Adrenal gland (tissue), 12 donors: ENCODE results near the gene TBC1D10A. TPM values are rescaled to one million over a fixed set of nuclear protein-coding genes. Genes with fewer than 3 reads are reported as not detected.

Source experiments
- DNase-seq, 7 donors: peaks; one replicate each; pipeline ENCODE4 v3.0.0-alpha.2; 2019 to 2020
- H3K27ac ChIP-seq, 5 donors: fragments of 200-600 bp; sonication (generic) in 4 of 5; 1 replicate in 3 of 5; 2 replicates in 2 of 5; pipeline versions ENCODE4 v1.5.1 to v1.8.0; 2016 to 2020; ENCODE audit warnings: mild to moderate bottlenecking in 1 of 5
- H3K27me3 ChIP-seq: fragments of 200-600 bp; 2 replicates; pipeline ENCODE4 v1.8.0; 2021
- H3K36me3 ChIP-seq, 2 donors: fragments of 200-600 bp; replicated peaks in 1 of 2; 1 replicate in 1 of 2; 2 replicates in 1 of 2; pipeline versions ENCODE4 v1.5.1 to v1.8.0; 2018 to 2022
- H3K4me1 ChIP-seq, 2 donors: fragments of 200-600 bp; replicated peaks in 1 of 2; 1 replicate in 1 of 2; 2 replicates in 1 of 2; pipeline versions ENCODE4 v1.5.1 to v1.8.0; 2018 to 2021
- H3K4me3 ChIP-seq, 4 donors: fragments of 200-600 bp; sonication (generic) in 3 of 4; one replicate each; pipeline ENCODE4 v1.5.1; 2016 to 2018
- H3K9me3 ChIP-seq, 3 donors: fragments of 200-600 bp; sonication (generic) in 1 of 3; replicated peaks in 1 of 3; 1 replicate in 2 of 3; 2 replicates in 1 of 3; pipeline versions ENCODE4 v1.5.1 to v1.8.0; 2016 to 2021
- CTCF ChIP-seq, 6 experiments: fragments of 450-650 bp in 4 of 6; fragments of 200-600 bp in 2 of 6; sonication (generic) in 1 of 6; IDR thresholded peaks; 1 replicate in 5 of 6; 2 replicates in 1 of 6; pipeline versions ENCODE4 v1.5.1 to v1.8.0; 2016 to 2021; ENCODE audit warnings: antibody characterized with exemption in 6 of 6, mild to moderate bottlenecking in 2 of 6, moderate library complexity in 1 of 6
- POLR2A ChIP-seq, 2 donors: fragments of 450-650 bp; IDR thresholded peaks; one replicate each; pipeline ENCODE4 v1.6.1; 2017; ENCODE audit warnings: antibody characterized with exemption in 2 of 2, mild to moderate bottlenecking in 2 of 2, moderate library complexity in 1 of 2
- WGBS, 4 donors: extraction: QIAGEN DNeasy Blood & Tissue Kit in 2 of 4; methylation state at CpG; one replicate each; pipeline versions ENCODE4 v1.1.5 to v1.1.7; 2013 to 2017; 5-methylcytosine and 5-hydroxymethylcytosine counted together
- intact Hi-C, 2 donors: fragments of 100-400 bp; cut with DNase I; formaldehyde crosslinking; loops; one replicate each; pipeline versions ENCODE4 v1.14.1 to v1.15.0; 2022 to 2023
- polyA plus RNA-seq, 3 donors: library from polyadenylated mRNA; stranded (reverse); fragments of 200-250 nt in 2 of 3; fragments of 350-450 nt in 1 of 3; fragmentation: Illumina TruSeq in 1 of 3; extraction: RNeasy Lipid Tissue Mini Kit (QIAGEN cat#74804) in 1 of 3; gene quantifications; one replicate each; pipeline ENCODE4 v1.2.3, GENCODE V29; 2013 to 2014
- total RNA-seq, 9 donors: library from RNA; depleted of rRNA in 4 of 9; stranded (reverse); fragments of >200 nt in 4 of 9; fragments of 120-200 nt in 1 of 9; fragmentation: NEBNext Ultra II Directional in 1 of 9; extraction: Animal tissue kit (Norgen Biotek cat#: 25700) in 1 of 9; gene quantifications; one replicate each; pipeline versions ENCODE4 v1.1.0 to v1.2.4, GENCODE V29; 2013 to 2023
- donor health status: healthy with polysubstance abuse.
- donor health status: Bipolar disorder and iron deficiency.
- donor health status: DM: yes; HTN: yes; CAD: no.
- donor health status: DM: no; HTN: no; CAD: no.
- donor health status: DM: no; HTN: no; CAD: no.
- donor health status: DM: yes; HTN: yes; CAD: no.

The TBC1D10A gene
- total and polyA plus RNA-seq, 12 donors, result 11.7 to 55.0 (median 29.6) TPM

- DNase-seq, result no peak
- WGBS, 4 donors, result 63 to 76% (median 73%) methylated on average over 6 to 8 of the region's 8 CpGs
- intact Hi-C loops, result no loop called here
- Histone ChIP-seq H3K4me3 (no peak overlapping the region), H3K27me3 (no peaks in the 10 kb centered on the region), H3K36me3 (no peaks in the 10 kb centered on the region), H3K4me1 (peaks cover 76 to 95% of the 10 kb centered on the region in 2 donors), H3K27ac (peak overlapping the region in 2 of 5 donors; percentile 2 to 78), H3K9me3 (no peaks in the 10 kb centered on the region)
- TF ChIP-seq POLR2A (IDR thresholded peaks at IDR 0.05) (no peak), CTCF (IDR thresholded peaks at IDR 0.05) (no peak)
These were observed 13.0 kb downstream of the TBC1D10A start for GRCh38 chr22:30313527-30314363.

GRCh38 chr22:30312053-30312452 is 14.7 kb downstream of the TBC1D10A start:
- Histone ChIP-seq H3K4me1 (peaks cover 67 to 93% of the 10 kb centered on the region in 2 donors), H3K4me3 (no peak overlapping the region), H3K9me3 (no peaks in the 10 kb centered on the region), H3K36me3 (no peaks in the 10 kb centered on the region), H3K27ac (peak overlapping the region; percentile 49 to 87 (median 74)), H3K27me3 (no peaks in the 10 kb centered on the region)
- no peak for TF ChIP-seq CTCF (IDR thresholded peaks at IDR 0.05)
- peak in 1 of 2 donors; percentile 43 for TF ChIP-seq POLR2A (IDR thresholded peaks at IDR 0.05)
- intact Hi-C loops, result no loop called here
- 68 to 86% (median 76%) methylated on average over 4 to 6 of the region's 6 CpGs for WGBS, 4 donors
- DNase-seq, result peak in 6 of 7 donors; percentile 66 to 76 (median 72)

GRCh38 chr22:30310881-30311771 is 15.6 kb downstream of the TBC1D10A start:
- TF ChIP-seq POLR2A (IDR thresholded peaks at IDR 0.05) (peak in 1 of 2 donors; percentile 56), CTCF (IDR thresholded peaks at IDR 0.05) (no peak)
- Histone ChIP-seq H3K4me3 (peak overlapping the region in 1 of 4 donors; percentile 8), H3K27ac (peak overlapping the region; percentile 49 to 87 (median 74)), H3K27me3 (no peaks in the 10 kb centered on the region), H3K4me1 (peaks cover 68 to 93% of the 10 kb centered on the region in 2 donors), H3K9me3 (no peaks in the 10 kb centered on the region), H3K36me3 (no peaks in the 10 kb centered on the region)
- DNase-seq, result peak; percentile 76 to 92 (median 91)
- WGBS, 4 donors, result 39 to 59% (median 50%) methylated on average over 8 of the region's 8 CpGs
- intact Hi-C loops, result no loop called here
